Tibial nerve (tissue), 3 donors: ENCODE data around the gene SPECC1.

Source experiments
- CTCF ChIP-seq, 5 experiments: fragments of 200-600 bp in 3 of 5; fragments of 450-650 bp in 2 of 5; sonication (generic) in 3 of 5; IDR thresholded peaks; one replicate each; pipeline ENCODE4 v1.5.1; 2016 to 2019; ENCODE audit warnings: antibody characterized with exemption in 5 of 5, mild to moderate bottlenecking in 3 of 5, moderate library complexity in 2 of 5
- POLR2A ChIP-seq, 2 donors: fragments of 450-650 bp; IDR thresholded peaks; one replicate each; pipeline ENCODE4 v1.6.1; 2017; ENCODE audit warnings: antibody characterized with exemption in 2 of 2, mild to moderate bottlenecking in 2 of 2, moderate library complexity in 2 of 2

DNA sequence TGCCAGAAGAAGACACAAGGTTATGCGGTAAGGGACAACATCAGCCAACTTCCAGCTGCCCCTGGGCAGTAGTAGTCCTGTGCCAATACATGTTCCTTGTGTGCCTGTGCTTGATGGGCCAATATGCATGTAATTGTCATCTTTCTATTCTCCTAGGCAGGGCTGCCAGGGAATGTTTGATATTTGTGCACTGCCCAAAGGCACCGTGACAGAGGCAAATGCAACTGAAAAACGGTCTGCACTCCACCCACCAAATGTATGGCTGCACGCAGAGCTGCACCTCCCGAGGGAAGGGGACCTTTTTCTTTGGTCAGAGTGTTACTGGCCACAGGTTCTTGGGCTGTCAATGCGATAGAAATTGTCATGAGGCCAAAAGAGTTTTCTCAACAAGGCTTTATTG lies 251.1 kb downstream of the SPECC1 start:
- TF ChIP-seq CTCF (IDR thresholded peaks at IDR 0.05) (no peak), POLR2A (IDR thresholded peaks at IDR 0.05) (no peak)
